Kidney epithelial cell (primary cell): Measurements from ENCODE around the gene DOCK3. TPM values are rescaled to one million over a fixed set of nuclear protein-coding genes. Genes with fewer than 3 reads are reported as not detected.

ENCODE experiments used
- DNase-seq: peaks from one replicate; pipeline ENCODE4 v3.0.0-alpha.2; 2010; ENCODE audit warnings: low read depth
- H3K27me3 ChIP-seq: 2 replicates; pipeline ENCODE4 v1.6.0; 2011; ENCODE audit warnings: low read length; ENCODE audit not compliant: control insufficient read depth, insufficient read depth
- H3K36me3 ChIP-seq: 2 replicates; pipeline ENCODE4 v1.5.1; 2011; ENCODE audit warnings: low read length; ENCODE audit not compliant: control insufficient read depth, insufficient read depth
- H3K4me3 ChIP-seq: 2 replicates; pipeline ENCODE4 v1.5.1; 2011; ENCODE audit warnings: low read depth, mild to moderate bottlenecking, control low read depth, low read length
- total RNA-seq: library from RNA; depleted of rRNA; stranded (reverse); fragments of >200 nt; gene quantifications from 2 replicates; pipeline ENCODE4 v1.2.3, GENCODE V29; 2015
- TF ChIP-seq, protein P1 (sequence below): IDR thresholded peaks from 2 replicates; pipeline ENCODE4 v1.5.1; 2011; ENCODE audit warnings: mild to moderate bottlenecking, moderate library complexity, low read length, control low read depth, inconsistent platforms; ENCODE audit not compliant: insufficient read depth, poor library complexity, severe bottlenecking

Gene DOCK3
- total RNA-seq, 1 donor from 2014 or later: 1.7 TPM

DNA sequence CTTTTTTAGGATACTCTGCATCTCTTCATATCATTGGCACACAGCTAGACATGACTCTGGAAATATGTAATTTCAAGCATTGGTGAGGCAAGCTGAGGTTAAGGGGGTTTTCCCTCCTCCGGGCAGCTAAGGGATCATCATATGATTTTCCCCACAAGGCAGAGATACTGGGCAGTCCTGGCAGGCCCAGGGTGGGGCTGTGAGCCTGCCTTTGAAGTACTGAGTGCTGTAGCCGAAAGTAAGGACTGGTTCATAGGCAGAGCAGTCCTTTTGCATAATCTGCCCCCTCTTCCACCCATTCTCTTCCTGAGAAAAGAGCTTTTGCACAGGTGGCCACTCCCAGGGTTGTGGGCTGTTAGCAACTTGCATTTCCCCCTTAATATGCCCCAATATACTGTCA is 541.6 kb downstream of the DOCK3 start:
- no peaks in the 10 kb centered on the region for H3K36me3 ChIP-seq
- DNase-seq: no peak
- H3K27me3 ChIP-seq: no peaks in the 10 kb centered on the region
- TF ChIP-seq, protein P1, sequence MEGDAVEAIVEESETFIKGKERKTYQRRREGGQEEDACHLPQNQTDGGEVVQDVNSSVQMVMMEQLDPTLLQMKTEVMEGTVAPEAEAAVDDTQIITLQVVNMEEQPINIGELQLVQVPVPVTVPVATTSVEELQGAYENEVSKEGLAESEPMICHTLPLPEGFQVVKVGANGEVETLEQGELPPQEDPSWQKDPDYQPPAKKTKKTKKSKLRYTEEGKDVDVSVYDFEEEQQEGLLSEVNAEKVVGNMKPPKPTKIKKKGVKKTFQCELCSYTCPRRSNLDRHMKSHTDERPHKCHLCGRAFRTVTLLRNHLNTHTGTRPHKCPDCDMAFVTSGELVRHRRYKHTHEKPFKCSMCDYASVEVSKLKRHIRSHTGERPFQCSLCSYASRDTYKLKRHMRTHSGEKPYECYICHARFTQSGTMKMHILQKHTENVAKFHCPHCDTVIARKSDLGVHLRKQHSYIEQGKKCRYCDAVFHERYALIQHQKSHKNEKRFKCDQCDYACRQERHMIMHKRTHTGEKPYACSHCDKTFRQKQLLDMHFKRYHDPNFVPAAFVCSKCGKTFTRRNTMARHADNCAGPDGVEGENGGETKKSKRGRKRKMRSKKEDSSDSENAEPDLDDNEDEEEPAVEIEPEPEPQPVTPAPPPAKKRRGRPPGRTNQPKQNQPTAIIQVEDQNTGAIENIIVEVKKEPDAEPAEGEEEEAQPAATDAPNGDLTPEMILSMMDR: no peak
- H3K4me3 ChIP-seq: no peak overlapping the region

DNA sequence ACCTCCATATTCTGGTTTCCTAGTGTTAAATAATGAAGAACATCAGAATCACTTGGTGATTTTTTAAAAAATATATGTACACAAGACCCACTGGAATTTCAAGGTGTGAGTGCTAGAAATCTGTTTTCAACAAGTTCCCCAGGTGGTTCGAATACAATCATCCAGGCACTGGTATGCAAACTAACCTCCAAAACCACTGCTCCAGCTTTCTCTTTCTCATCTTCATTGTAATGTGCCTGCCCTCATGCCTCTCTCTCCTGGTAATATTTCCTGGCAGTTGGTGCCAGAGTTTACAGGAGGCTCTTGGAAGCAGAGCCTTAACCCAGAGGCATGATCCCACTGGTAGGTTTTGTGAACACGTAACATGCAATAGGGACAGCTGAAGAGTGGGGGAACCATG is 547.2 kb downstream of the DOCK3 start:
- TF ChIP-seq, protein P1: no peak
- no peak for DNase-seq
- H3K4me3 ChIP-seq: no peak overlapping the region
- no peaks in the 10 kb centered on the region for H3K27me3 ChIP-seq
- no peaks in the 10 kb centered on the region for H3K36me3 ChIP-seq

DNA sequence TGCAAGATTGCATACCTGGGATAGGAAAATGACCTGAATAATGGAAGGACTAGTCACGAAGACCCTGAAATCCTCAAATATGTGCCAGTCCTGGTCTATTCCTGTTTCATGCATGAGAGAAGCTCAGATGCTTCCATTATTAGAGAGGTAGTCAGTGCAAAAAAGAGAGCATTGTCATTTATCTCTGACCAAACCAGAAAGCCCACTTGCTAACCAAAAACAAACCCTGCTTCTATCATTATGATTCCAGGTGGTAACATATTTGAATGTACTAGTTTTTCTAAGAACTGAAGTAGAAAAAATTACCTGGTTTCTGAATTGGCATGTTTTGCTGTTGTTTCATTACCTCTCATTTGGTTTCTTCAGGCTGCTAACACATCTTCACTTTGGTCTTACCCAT is 549.6 kb downstream of the DOCK3 start:
- Histone ChIP-seq H3K36me3 (no peaks in the 10 kb centered on the region), H3K27me3 (no peaks in the 10 kb centered on the region), H3K4me3 (no peak overlapping the region)
- TF ChIP-seq, protein P1: no peak
- no peak for DNase-seq

DNA sequence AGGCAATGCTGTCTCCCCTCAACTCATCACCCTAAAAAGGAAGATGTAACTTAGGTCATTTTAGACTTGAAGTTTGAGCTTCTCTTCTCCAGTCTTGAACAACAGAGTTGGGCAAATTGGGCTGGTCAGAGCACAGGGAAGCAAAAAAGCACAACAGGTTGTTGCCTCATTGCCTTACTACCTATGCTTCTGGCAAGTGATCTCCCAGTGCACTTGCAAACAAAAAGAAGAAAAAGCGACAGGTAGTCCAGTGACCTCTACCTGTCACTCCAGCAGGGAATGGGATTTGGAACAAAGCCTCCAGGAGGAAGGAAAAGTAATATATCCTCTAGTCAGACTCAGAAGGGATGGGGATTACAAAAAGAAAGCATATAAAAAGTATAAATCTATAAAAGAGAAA is 550.1 kb downstream of the DOCK3 start:
- Histone ChIP-seq H3K27me3 (no peaks in the 10 kb centered on the region), H3K36me3 (no peaks in the 10 kb centered on the region), H3K4me3 (no peak overlapping the region)
- DNase-seq: no peak
- TF ChIP-seq, protein P1: no peak

DNA sequence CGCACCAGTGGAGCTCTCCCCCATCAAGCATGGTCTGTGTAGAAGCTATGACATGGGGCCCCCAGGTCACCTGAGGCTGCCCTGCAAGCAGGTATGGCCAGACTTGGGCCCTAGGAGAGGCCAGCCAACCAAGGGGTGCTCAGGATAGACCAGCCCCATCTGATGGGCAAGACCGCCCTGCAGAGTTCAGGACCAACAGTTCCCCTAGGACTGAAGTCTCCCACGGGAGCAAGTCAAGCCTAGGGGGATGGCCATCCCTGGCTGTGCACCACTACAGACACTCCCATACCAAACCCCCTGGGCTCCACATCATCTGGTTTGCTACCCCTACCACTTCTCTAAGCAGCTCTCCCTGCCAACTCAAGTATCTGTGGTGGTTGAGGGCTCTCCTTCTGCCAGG is 568.2 kb downstream of the DOCK3 start:
- TF ChIP-seq, protein P1: no peak

DNA sequence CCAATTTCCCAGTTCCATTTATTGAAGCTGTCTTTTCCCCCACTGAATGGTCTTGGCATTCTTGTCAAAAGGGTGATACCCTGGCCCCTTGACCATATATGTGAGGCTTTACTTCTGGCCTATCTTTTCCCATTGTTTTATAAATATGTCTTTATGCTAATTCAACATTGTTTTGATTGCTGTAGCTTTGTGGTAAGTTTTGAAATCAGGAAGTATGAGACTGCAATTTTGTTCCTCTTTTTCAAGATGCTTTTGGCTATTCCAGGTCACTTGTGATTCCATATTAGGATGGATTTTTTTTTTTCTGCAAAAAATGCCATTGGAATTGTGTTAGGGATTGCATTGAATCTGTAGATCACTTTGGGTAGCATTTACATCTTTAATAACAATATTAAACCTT is 569.2 kb downstream of the DOCK3 start:
- TF ChIP-seq, protein P1: no peak
- no peak for DNase-seq
- Histone ChIP-seq H3K36me3 (no peaks in the 10 kb centered on the region), H3K27me3 (no peaks in the 10 kb centered on the region), H3K4me3 (no peak overlapping the region)

More for the DNA sequence above, 568.2 kb downstream of the DOCK3 start:
- H3K27me3 ChIP-seq: no peaks in the 10 kb centered on the region
- no peak for DNase-seq
- no peak overlapping the region for H3K4me3 ChIP-seq
- H3K36me3 ChIP-seq: no peaks in the 10 kb centered on the region
